SU-DHL-6 (cell line): ENCODE data around the gene NTRK2.

Experiments used
- CTCF ChIP-seq: fragments of 200-600 bp; sonication (generic); IDR thresholded peaks from one replicate; pipeline ENCODE4 v1.5.1; 2017; ENCODE audit warnings: antibody characterized with exemption, mild to moderate bottlenecking, low read length, moderate library complexity; ENCODE audit not compliant: insufficient read depth, poor library complexity, severe bottlenecking
- EZH2phosphoT487 ChIP-seq: fragments of 200-600 bp; sonication (generic), shearing (Covaris generic); conservative IDR thresholded peaks from 2 replicates; pipeline ENCODE4 v1.6.1; 2018; ENCODE audit warnings: mild to moderate bottlenecking, antibody characterized with exemption, low read length, moderate library complexity, mixed read lengths

DNA sequence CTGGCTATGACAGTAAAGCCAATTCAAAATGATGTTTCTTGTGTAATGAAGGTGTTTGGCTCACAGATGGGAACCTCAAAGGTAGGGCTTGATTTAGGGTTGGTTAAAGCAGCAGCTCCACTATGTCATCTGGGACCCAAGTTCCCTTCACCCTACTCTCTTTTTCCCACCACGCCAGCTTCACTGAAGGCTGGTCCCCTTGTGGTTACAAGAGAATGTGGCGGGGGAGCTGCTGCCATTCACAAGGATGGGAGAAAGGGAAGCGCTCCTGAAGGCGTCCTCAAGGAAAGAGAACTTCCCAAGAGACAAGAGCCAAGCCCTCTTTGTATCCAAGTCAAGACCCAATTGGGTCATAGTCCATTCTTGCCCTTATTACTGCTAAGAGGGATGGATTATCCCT, 72.7 kb downstream of the NTRK2 start:
- TF ChIP-seq CTCF (no peak), EZH2phosphoT487 (no peak)
